Measurements from ENCODE around the gene NDUFV3.
A peak's percentile ranks its signal among the peaks of the same experiment; 100 is the strongest.
"Not testable (repeated sequence)": the region's sequence is repeated elsewhere in the genome, so short reads cannot be mapped to it uniquely, and the experiment has no call there.

The NDUFV3 gene

DNA sequence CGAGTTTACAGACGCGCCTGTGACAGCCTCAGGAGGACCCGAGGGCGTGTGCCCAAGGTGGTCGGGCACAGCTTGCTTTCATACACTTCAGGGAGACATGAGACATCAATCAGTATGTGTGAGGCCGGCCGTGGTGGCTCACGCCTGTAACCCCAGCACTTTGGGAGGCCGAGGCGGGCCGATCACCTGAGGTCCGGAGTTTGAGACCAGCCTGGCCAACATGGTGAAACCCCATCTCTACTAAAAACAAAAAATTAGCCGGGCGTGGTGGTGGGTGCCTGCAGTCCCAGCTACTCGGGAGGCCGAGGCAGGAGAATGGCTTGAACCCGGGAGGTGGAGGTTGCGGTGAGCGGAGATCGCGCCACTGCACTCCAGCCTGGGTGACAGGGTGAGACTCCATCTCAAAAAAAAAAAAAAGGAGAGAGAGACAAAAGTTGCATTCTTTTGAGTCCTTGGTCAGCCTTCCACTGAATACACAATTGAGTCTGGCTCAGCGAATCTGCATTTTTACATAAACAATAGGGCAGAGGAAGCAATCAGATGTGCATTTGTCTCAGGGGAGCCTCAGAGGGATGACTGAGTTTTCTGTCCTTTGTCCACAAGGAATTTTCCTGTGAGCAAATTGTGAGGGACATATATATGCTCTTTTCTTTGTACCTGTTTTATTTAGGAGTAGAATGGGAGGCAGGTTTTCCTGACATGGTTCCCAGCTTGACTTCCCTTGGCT is 34.5 kb downstream of the NDUFV3 start:
- in situ Hi-C loops (cut with HindIII; ENCODE audit: low pct_ligation_motif_present, low pct_unique_long_range_greater_than_20kb, low sequenced_read_pairs); DNase-seq: not testable (repeated sequence)

DNA sequence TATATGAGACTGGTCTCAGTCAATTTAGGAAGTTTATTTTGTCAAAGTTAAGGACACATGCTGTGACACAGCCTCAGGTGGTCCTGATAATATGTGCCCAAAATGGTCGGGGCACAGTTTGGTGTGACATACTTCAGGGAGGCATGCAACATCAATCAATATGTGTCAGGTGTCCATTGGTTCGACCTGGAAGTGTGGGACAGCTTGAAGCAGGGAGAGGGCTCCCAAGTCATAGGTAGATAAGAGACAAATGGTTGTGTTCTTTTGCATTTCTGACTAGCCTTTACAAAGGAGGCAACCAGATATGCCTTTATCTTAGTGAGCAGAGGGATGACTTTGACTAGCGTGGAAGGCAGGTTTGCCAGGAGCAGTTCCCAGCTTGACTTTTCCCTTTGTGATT is 36.9 kb downstream of the NDUFV3 start:
- in situ Hi-C loops (cut with HindIII; ENCODE audit: low pct_ligation_motif_present, low pct_unique_long_range_greater_than_20kb, low sequenced_read_pairs) = no loop called here

DNA sequence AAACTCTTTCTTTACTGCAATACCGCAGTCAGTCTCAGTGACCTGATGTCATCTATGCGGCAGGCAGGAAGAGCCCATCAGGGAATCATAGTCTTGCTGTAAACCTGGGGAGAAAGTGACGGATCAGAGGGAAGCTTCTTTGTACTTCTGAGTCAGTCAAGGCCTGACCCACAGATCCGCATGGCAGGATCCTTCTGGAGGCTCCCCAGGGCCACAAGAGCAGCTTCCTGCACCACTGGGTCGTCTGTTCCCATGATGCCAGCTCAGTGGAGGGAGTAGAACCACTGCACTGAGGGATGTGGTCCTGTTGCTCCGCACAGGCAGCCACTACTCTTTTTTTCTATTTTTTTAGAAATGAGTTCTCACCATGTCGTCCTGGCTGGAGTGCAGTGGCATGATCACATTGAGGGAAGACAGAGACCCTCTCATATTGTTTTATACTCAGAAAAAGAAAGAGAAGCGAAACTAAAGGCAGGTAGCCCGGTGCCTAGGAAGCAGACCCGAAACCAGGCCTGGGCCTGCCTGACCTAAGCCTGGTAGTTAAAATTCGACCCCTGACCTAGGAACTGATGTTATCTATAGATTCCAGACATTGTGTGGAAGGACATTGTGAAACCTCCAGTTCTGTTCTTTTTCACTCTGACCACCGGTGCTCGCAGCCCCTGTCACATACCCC is 38.6 kb downstream of the NDUFV3 start:
- DNase-seq = no peak
- in situ Hi-C loops (cut with HindIII; ENCODE audit: low pct_ligation_motif_present, low pct_unique_long_range_greater_than_20kb, low sequenced_read_pairs) = no loop called here

More for the DNA sequence above, 36.9 kb downstream of the NDUFV3 start:
- no peak for DNase-seq

DNA sequence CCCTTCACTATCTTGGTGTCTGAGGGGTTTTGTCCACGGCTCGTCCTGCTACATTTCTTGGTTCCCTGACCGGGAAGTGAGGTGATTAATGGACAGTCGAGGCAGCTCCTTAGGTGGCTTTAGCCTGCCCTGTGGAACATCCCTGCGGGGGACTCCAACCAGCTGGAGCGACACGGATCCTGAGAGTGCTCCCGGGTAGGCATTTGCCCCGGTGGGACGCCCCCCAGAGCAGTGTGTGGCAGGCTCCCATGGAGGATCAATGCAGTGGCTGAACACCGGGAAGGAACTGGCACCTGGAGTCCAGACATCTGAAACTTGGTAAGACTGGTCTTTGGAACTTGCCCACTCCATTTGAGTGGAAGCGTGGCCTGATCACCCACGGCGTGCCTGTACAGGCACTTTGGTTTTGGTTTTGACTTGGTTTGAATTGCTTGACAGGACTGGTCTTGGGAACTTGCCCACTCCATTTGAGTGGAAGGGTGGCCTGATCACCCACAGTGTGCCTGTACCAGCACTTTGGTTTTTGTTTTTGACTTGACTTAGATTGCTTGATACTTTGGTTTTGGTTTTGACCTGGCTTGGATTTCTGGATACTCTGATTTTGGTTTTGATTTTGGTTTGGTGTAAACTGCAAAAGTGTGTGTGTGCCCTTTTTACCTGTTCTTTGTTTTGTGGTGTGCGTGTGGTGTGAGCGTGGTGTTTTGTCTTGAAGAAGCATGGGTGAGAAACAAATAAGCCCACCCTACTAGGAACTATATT is 39.4 kb downstream of the NDUFV3 start:
- in situ Hi-C loops (cut with HindIII; ENCODE audit: low pct_ligation_motif_present, low pct_unique_long_range_greater_than_20kb, low sequenced_read_pairs) = not testable (repeated sequence)

DNA sequence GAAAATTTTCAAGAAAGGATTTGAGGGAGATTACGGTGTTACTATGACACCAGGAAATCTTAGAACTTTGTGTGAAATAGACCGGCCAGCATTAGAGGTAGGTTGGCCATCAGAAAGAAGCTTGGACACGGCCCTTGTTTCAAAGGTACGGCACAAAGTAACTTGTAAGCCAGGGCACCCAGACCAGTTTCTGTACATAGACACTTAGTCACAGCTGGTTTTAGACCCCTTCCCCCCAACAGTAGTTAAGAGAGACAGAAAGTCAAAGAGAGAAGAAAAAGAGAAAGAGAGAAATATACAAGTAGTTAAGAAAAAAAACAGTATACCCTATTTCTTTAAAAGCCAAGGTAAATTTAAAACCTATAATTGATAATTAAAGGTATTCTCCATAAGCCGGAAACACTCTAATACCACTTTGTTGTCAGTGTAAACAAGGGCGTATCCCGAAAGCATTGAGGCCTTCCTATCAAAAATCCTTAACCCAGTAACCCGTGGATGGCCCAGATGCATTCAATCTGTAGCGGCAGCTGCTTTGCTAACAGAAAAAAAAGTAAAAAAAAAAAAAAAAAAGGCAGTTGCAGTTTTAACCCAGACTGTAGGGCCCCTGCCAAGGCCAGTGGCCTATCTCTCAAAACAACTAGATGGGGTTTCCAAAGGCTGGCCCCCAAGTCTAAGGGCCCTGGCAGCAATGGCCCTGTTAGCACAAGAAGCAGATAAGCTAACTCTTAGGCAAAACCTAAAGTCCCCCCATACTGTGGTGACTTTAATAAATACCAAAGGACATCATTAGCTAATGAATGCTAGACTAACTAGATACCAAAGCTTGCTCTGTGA is 40.2 kb downstream of the NDUFV3 start:
- DNase-seq; in situ Hi-C loops (cut with HindIII; ENCODE audit: low pct_ligation_motif_present, low pct_unique_long_range_greater_than_20kb, low sequenced_read_pairs): not testable (repeated sequence)

More for the DNA sequence above, 39.4 kb downstream of the NDUFV3 start:
- DNase-seq = not testable (repeated sequence)

DNA sequence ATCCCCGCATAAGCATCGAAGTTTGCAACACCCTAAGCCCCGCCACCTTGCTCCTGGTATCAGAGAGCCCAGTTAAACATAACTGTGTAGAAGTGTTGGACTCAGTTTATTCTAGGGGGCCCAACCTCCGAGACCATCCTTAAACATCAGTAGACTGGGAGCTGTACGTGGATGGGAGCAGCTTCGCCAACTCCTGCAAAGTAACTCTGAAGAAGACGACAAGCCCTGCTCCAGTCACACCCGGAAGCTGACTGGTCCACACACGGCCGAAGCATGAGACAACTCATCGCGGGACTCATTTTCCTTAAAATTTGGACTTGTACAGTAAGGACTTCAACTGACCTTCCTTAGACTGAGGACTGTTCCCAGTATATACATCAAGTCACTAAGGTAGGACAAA is 40.9 kb downstream of the NDUFV3 start:
- in situ Hi-C loops (cut with HindIII; ENCODE audit: low pct_ligation_motif_present, low pct_unique_long_range_greater_than_20kb, low sequenced_read_pairs); DNase-seq: not testable (repeated sequence)

DNA sequence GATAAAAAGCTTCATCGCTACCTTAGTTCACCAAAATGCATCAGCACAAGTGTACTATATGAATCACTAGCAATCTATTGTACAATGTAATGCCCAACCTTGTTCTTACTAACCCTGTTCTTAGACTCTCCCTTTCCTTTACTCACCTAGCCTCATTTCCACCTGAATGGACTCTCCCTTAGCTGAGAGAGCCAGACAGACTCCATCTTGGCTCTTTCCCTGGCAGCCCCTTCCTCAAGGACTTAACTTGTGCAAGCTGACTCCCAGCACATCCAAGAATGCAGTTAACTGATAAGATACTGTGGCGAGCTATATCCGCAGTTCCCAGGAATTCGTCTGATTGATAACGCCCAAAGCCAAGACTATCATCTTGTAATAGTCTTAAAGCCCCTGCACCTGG is 43.3 kb downstream of the NDUFV3 start:
- in situ Hi-C loops (cut with HindIII; ENCODE audit: low pct_ligation_motif_present, low pct_unique_long_range_greater_than_20kb, low sequenced_read_pairs) = not testable (repeated sequence)

DNA sequence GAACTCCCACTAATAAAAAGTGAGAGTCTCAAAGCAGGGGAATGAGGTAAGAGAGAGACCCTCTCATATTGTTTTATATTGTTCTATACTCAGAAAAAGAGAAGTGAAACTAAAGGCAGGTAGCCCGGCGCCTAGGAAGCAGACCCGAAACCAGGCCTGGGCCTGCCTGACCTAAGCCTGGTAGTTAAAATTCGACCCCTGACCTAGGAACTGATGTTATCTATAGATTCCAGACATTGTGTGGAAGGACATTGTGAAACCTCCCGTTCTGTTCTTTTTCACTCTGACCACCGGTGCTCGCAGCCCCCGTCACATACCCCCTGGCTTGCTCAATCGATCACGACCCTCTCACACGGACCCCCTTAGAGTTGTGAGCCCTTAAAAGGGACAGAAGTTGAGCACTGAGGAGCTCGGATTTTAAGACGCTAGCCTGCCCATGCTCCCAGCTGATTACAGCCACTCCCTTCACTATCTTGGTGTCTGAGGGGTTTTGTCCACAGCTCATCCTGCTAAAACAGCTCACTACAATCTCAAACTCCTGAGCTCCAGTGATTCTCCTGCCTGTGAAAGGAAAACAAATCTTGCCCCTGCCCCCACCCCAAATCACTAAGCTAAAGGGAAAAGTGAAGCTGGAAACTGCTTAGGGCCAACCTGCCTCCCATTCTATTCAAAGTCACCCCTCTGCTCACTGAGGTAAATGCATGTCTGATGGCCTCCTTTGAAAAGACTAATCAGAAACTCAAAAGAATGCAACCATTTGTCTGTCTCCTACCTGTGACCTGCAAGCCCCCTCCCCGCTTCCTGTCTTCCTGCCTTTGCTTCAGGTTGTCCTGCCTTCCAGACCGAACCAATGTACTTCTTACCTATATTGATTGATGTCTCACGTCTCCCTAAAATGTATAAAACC is 44.2 kb downstream of the NDUFV3 start:
- in situ Hi-C loops (cut with HindIII; ENCODE audit: low pct_ligation_motif_present, low pct_unique_long_range_greater_than_20kb, low sequenced_read_pairs); DNase-seq: not testable (repeated sequence)

More for the DNA sequence above, 43.3 kb downstream of the NDUFV3 start:
- not testable (repeated sequence) for DNase-seq

DNA sequence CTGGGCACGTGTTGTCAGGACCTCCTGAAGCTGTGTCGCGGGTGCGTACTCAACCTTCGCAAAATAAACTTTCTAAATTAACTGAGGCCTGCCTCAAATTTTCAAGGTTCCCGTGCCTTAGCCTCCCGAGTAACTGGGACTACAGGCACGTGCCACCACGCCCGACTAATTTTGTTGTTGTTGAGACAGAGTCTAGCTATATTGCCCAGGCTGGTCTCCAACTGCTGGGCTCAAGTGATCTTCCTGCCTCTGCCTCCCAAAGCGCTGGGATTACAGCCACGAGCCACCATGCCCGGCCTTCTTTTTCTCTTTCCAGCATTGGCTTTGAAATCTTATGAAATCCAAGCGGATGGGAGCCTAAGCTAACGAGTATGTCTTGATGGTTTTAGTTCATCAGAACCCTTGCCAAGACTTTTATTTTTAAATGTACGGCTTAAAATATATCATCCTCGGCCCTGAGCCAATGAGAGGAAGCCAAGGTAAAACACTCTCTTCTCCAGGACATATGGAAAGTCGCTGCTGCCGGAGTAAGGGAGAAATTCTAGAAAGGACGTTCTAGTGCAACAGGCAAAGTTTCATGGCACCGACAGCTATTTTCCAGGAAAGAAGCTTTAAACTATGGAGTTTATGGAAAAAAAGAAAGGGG is 45.0 kb downstream of the NDUFV3 start:
- in situ Hi-C loops (cut with HindIII; ENCODE audit: low pct_ligation_motif_present, low pct_unique_long_range_greater_than_20kb, low sequenced_read_pairs) = no loop called here
- DNase-seq = no peak

DNA sequence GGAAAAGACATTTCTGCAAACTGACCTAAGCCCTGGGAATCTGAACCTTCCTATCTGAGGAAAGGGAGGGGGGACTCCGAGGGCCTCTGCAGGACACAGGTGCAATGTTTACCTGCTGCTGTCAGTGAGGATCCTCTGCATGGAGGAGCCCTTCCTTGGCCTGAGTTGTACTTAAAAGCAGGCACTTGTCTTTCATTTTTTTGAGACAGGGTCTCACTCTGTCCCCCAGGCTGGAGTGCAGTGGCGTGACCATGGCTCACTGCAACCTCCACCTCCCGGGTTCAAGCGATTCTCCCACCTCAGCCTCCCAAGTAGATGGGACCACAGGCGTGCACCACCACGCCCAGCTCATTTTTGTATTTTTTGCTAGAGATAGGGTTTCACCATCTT is 45.5 kb downstream of the NDUFV3 start:
- in situ Hi-C loops (cut with HindIII; ENCODE audit: low pct_ligation_motif_present, low pct_unique_long_range_greater_than_20kb, low sequenced_read_pairs); DNase-seq: not testable (repeated sequence)

DNA sequence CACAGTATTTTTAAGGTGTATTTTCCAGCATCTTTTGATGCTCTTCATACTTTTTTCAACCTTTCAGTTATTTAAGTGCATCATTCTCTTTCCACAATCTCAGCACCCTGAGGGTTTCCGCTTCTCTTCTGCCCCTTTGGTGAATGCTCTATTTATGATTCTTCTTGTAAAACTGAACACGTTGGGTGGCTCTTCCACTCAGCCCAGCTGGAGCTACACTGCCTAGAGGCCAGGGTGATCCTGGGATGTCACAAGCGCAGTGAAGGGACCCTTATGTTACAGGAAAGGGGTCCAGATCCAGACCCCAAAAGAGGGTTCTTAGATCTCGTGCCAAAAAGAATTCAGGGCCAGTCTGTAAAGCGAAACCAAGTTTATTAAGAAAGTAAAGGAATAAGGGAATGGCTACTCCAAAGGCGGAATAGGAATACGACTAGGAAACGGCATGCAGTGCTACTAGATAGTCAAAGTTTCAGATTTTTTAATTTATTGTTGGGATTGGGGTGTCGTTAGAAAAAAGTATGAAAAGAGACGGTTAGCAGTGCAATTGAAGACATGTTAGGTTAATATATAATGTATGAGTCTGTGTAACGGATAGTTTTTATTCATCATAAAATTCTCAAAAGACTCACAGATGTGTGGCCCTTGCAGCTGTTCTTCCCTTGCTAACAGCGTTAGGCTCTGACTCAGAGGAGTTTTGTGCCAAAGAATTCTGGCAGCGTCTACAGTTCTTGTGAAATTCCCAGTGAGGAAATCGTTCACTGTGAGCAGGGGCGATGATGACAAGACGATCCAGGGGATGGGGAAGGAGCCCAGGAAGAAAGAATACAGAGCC is 46.7 kb downstream of the NDUFV3 start:
- in situ Hi-C loops (cut with HindIII; ENCODE audit: low pct_ligation_motif_present, low pct_unique_long_range_greater_than_20kb, low sequenced_read_pairs) = no loop called here
- DNase-seq = peak; percentile 93

DNA sequence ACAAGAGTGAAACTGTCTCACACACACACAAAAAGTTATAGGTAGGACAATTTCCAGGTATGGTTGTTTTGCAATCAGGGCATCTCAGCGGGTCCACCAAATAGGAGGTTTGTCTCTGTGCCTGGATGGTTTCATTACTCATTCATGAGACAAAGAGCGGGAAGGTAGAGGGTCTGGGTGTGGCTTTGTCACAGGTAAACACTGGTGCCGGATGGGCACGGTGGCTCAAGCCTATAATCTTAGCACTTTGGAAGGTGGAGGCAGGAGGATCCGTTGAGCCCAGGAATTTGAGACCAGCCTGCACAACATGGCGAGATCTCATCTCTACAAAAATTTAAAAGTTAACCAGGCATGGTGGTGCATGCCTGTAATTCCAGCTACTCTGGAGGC is 48.6 kb downstream of the NDUFV3 start:
- in situ Hi-C loops (cut with HindIII; ENCODE audit: low pct_ligation_motif_present, low pct_unique_long_range_greater_than_20kb, low sequenced_read_pairs) = no loop called here
- no peak for DNase-seq

DNA sequence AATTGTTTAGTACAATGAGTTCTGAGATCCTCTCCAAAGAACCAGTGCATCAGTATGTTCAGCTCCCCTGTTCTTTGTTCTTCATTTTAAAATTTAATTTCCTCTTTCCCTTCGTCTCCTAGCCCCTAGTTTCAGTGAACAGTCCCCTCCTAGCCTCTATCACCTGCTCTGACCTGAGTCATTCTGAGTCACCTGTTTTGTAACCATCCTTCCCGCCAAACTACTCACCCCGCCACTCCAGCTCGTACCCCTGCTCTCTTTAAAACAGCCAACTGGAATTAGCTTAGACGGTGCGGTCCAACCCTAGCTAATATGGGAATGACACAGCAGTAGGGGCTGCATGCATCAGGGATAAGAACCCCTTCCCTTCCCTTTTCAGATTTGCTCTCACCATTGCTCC is 49.1 kb downstream of the NDUFV3 start:
- in situ Hi-C loops (cut with HindIII; ENCODE audit: low pct_ligation_motif_present, low pct_unique_long_range_greater_than_20kb, low sequenced_read_pairs) = no loop called here
- no peak for DNase-seq

DNA sequence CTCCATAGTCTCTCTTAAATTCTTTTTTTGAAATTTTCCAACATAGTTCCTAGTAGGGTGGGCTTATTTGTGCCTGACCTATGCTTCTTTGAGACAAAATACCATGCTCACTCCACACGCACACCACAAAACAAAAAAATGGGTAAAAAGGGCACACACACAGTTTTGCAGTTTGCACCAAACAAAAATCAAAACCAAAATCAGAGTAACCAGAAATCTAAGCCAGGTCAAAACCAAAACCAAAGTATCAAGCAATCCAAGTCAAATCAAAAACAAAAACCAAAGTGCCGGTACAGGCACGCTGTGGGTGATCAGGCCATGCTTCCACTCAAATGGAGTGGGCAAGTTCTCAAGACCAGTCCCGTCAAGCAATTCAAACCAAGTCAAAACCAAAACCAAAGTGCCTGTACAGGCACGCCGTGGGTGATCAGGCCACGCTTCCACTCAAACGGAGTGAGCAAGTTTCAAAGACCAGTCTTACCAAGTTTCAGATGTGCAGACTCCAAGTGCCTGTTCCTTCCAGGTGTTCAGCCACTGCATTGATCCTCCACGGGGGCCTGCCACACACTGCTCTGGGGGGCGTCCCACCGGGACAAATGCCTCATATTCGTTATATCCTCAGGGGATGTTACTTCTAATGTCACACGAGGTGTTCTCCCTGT is 56.1 kb downstream of the NDUFV3 start:
- DNase-seq; in situ Hi-C loops (cut with HindIII; ENCODE audit: low pct_ligation_motif_present, low pct_unique_long_range_greater_than_20kb, low sequenced_read_pairs): not testable (repeated sequence)

DNA sequence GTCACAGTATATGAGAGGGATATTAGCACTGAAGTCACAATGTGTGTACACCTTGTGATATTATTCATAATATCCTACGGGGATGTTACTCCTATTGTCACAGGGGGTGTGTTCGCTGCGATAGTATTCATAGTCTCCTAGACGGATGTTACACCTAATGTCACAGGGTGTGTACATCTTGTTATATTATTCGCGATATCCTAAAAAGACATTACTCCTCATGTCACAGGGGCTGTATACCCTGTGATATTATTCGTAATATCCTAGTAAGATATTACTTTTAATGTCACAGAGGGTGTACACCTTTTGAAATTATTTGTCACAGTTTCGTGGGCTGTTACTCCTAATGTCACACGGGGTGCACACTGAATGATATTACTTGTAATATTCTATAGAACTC is 58.1 kb downstream of the NDUFV3 start:
- in situ Hi-C loops (cut with HindIII; ENCODE audit: low pct_ligation_motif_present, low pct_unique_long_range_greater_than_20kb, low sequenced_read_pairs); DNase-seq: not testable (repeated sequence)
